Neutrophil (primary cell): ENCODE results near the gene FXYD4.

Experiments
- H3K27ac ChIP-seq: fragments of 200-600 bp; sonication (generic); 2 replicates; pipeline ENCODE4 v1.5.1; 2016; ENCODE audit warnings: mild to moderate bottlenecking, moderate library complexity
- H3K27me3 ChIP-seq: fragments of 200-600 bp; sonication (generic); 2 replicates; pipeline ENCODE4 v1.6.0; 2016; ENCODE audit warnings: mild to moderate bottlenecking
- H3K36me3 ChIP-seq: fragments of 200-600 bp; sonication (generic); 2 replicates; pipeline ENCODE4 v1.5.1; 2017
- H3K4me1 ChIP-seq, 2 experiments: fragments of 200-600 bp in 1 of 2; sonication (generic) in 1 of 2; 1 replicate in 1 of 2; 2 replicates in 1 of 2; pipeline versions ENCODE4 v1.5.1 to v1.6.1; 2013 to 2016; ENCODE audit warnings: low read depth in 1 of 2, low read length in 1 of 2, mild to moderate bottlenecking in 1 of 2, moderate library complexity in 1 of 2; ENCODE audit not compliant: control insufficient read depth in 1 of 2, insufficient read depth in 1 of 2
- H3K4me3 ChIP-seq, 2 experiments: fragments of 200-600 bp in 1 of 2; sonication (generic) in 1 of 2; 1 replicate in 1 of 2; 2 replicates in 1 of 2; pipeline ENCODE4 v1.5.1; 2013 to 2016; ENCODE audit warnings: low read depth in 1 of 2, low read length in 1 of 2, mild to moderate bottlenecking in 1 of 2, moderate library complexity in 1 of 2
- H3K9me3 ChIP-seq: fragments of 200-600 bp; sonication (generic); 2 replicates; pipeline ENCODE4 v1.5.1; 2016
- CTCF ChIP-seq: fragments of 200-600 bp; sonication (generic); IDR thresholded peaks from 2 replicates; pipeline ENCODE4 v1.5.1; 2016; ENCODE audit warnings: antibody characterized with exemption

FXYD4 gene

GRCh38 chr10:43393606-43394360 is 22.3 kb downstream of the FXYD4 start:
- peaks cover 45% of the 10 kb centered on the region for H3K36me3 ChIP-seq
- H3K9me3 ChIP-seq: no peaks in the 10 kb centered on the region
- H3K4me1 ChIP-seq: peaks cover 55 to 56% of the 10 kb centered on the region in 2 experiments
- H3K27me3 ChIP-seq: no peaks in the 10 kb centered on the region
- H3K27ac ChIP-seq: peak overlapping the region; percentile 98
- peak overlapping the region; percentile 24 to 35 for H3K4me3 ChIP-seq
- no peak for TF ChIP-seq CTCF

GRCh38 chr10:43394868-43395267 is 23.4 kb downstream of the FXYD4 start:
- no peak for TF ChIP-seq CTCF
- Histone ChIP-seq H3K4me1 (peaks cover 61 to 62% of the 10 kb centered on the region in 2 experiments), H3K9me3 (no peaks in the 10 kb centered on the region), H3K36me3 (peaks cover 34% of the 10 kb centered on the region), H3K4me3 (peak overlapping the region in 1 of 2 experiments; percentile 63), H3K27ac (peak overlapping the region; percentile 98), H3K27me3 (no peaks in the 10 kb centered on the region)

- Histone ChIP-seq H3K27me3 (no peaks in the 10 kb centered on the region), H3K4me3 (peak overlapping the region; percentile 63 to 90), H3K4me1 (peaks cover 61 to 62% of the 10 kb centered on the region in 2 experiments), H3K9me3 (no peaks in the 10 kb centered on the region), H3K27ac (peak overlapping the region; percentile 98), H3K36me3 (peaks cover 27% of the 10 kb centered on the region)
- no peak for TF ChIP-seq CTCF
These were observed 24.2 kb downstream of the FXYD4 start for GRCh38 chr10:43395571-43396060.

DNA sequence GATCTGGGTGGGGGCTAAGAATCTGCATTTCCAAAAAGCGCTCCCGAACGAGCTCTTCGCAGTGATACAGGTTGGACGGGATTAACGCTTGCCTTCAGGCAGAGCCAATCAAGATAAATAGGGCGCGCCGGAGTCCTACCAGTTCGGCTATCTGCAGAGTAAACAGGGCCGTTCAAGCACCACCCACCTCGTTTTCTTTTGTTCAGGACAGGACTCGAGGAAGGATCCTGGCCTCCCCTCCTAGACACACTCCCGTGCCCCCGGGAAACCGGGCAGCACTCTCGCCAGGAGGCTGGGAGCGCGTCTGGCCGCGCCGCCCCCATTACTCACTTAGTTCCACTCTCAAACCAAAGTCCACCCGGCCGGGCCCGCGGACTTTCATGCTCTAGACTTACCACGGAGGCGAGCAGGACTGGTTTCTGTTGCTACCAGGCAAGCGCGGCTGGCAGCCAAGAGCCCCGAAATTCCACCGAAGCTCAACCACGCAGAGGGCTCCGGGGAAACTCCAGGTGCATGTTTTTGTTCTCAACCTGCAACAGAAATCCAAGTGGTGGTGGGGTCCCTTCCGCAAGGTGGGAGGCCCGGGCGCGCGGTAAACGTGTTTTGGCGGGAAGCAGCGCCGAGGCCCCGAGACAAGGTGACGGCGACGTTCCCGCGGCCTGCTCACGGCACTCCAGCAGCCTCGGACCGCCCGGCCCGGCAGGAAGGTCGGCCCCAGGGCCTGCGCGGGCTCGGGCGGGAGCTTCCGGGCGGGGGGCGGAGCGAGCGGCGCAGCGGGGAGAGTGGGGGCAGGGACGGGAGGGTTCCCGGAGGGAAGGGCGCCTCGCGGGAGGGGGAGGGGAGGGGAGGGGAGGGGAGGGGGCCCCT is 24.9 kb downstream of the FXYD4 start:
- H3K27ac ChIP-seq: peak overlapping the region; percentile 98
- no peaks in the 10 kb centered on the region for H3K27me3 ChIP-seq
- TF ChIP-seq CTCF: no peak
- H3K4me3 ChIP-seq: peak overlapping the region; percentile 63 to 90
- peaks cover 61 to 62% of the 10 kb centered on the region in 2 experiments for H3K4me1 ChIP-seq
- no peaks in the 10 kb centered on the region for H3K9me3 ChIP-seq
- peaks cover 20% of the 10 kb centered on the region for H3K36me3 ChIP-seq

- Histone ChIP-seq H3K36me3 (peaks cover 12% of the 10 kb centered on the region), H3K27ac (peak overlapping the region; percentile 98), H3K9me3 (no peaks in the 10 kb centered on the region), H3K27me3 (no peaks in the 10 kb centered on the region), H3K4me1 (peaks cover 61 to 62% of the 10 kb centered on the region in 2 experiments), H3K4me3 (peak overlapping the region; percentile 63 to 90)
- TF ChIP-seq CTCF: peak; percentile 38
These were observed 25.6 kb downstream of the FXYD4 start for GRCh38 chr10:43396928-43397624.
